Right lobe of liver (tissue), 6 donors: Measurements from ENCODE around the gene ADGRG3. TPM values are rescaled to one million over a fixed set of nuclear protein-coding genes. Genes with fewer than 3 reads are reported as not detected.
"Not testable (repeated sequence)": the region's sequence is repeated elsewhere in the genome, so short reads cannot be mapped to it uniquely, and the experiment has no call there.

Experiments used
- ATAC-seq, 4 donors: fragments of 200-7000 bp; cut with Tn5 transposase; one replicate each; pipeline ENCODE4 v1.9.1; 2020; ENCODE audit warnings: mild to moderate bottlenecking in 4 of 4, moderate library complexity in 4 of 4
- DNase-seq, 3 donors: peaks; one replicate each; pipeline ENCODE4 v3.0.0-alpha.2; 2020
- H3K27ac ChIP-seq, 3 donors: fragments of 200-600 bp; one replicate each; pipeline ENCODE4 v1.8.0; 2022
- H3K27me3 ChIP-seq, 2 donors: fragments of 200-600 bp; one replicate each; pipeline ENCODE4 v1.8.0; 2022
- H3K36me3 ChIP-seq, 4 donors: fragments of 200-600 bp; sonication (generic) in 1 of 4; one replicate each; pipeline versions ENCODE4 v1.5.1 to v1.8.0; 2017 to 2022; ENCODE audit warnings: control low read depth in 1 of 4
- H3K4me1 ChIP-seq, 4 donors: fragments of 200-600 bp; sonication (generic) in 1 of 4; one replicate each; pipeline versions ENCODE4 v1.5.1 to v1.8.0; 2017 to 2022; ENCODE audit warnings: control low read depth in 1 of 4
- H3K4me3 ChIP-seq, 3 donors: fragments of 200-600 bp; one replicate each; pipeline ENCODE4 v1.8.0; 2022
- H3K9me3 ChIP-seq, 4 donors: fragments of 200-600 bp; sonication (generic) in 1 of 4; one replicate each; pipeline versions ENCODE4 v1.5.1 to v1.8.0; 2017 to 2022; ENCODE audit warnings: control low read depth in 1 of 4
- POLR2A ChIP-seq: fragments of 450-650 bp; IDR thresholded peaks from one replicate; pipeline ENCODE4 v1.6.1; 2017; ENCODE audit warnings: antibody characterized with exemption, mild to moderate bottlenecking
- WGBS: methylation state at CpG from one replicate; pipeline ENCODE4 v1.1.6; 2018; ENCODE audit warnings: low coverage, low lambda C conversion rate; ENCODE audit not compliant: insufficient coverage; ENCODE audit errors: missing lambda C conversion rate; 5-methylcytosine and 5-hydroxymethylcytosine counted together
- intact Hi-C, 2 donors: fragments of 100-400 bp; cut with DNase I; formaldehyde crosslinking; loops; one replicate each; pipeline versions ENCODE4 v1.11.2 to v1.14.1; 2022
- total RNA-seq, 6 experiments: library from RNA; depleted of rRNA in 2 of 6; stranded (reverse); fragments of >200 nt in 2 of 6; fragmentation: NEBNext Ultra II Directional in 3 of 6; extraction: Animal tissue kit (Norgen Biotek cat#: 25700) in 3 of 6; gene quantifications; one replicate each; pipeline versions ENCODE4 v1.1.0 to v1.2.4, GENCODE V29; 2016 to 2023
- TF ChIP-seq, protein P1 (sequence below), 4 donors: fragments of 200-600 bp in 3 of 4; fragments of 450-650 bp in 1 of 4; IDR thresholded peaks; one replicate each; pipeline versions ENCODE4 v1.5.1 to v1.8.0; 2016 to 2022; ENCODE audit warnings: antibody characterized with exemption in 4 of 4, mild to moderate bottlenecking in 2 of 4
- donor health status: DM: no; HTN: yes; CAD: no.
- donor health status: DM: no; HTN: no; CAD: no.
- donor health status: DM: no; HTN: no; CAD: no.
- donor health status: DM: no; HTN: yes; CAD: no.
- donor health status: DM: no; HTN: yes; CAD: no.

Gene ADGRG3
- total RNA-seq, 6 experiments from 2014 or later, result 0.37 to 1.6 (median 0.83) TPM

DNA sequence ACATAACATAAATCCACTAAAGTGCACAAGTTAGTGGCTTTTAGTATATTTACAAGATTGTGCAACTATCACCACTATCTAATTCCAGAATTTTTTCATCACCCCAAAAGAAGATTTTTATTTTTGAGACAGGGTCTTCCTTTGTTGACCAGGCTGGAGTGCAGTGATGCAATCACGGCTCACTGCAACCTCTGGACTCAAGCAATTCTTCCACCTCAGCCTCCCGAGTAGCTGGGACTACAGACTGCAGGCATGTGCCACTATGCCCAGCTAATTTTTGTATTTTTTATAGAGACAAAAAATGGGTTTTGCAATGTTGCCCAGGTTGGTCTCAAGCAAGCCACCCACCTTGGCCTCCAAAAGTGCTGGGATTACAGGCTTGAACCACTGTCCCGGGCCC, 41.6 kb downstream of the ADGRG3 start:
- intact Hi-C loops, result loop anchor here in 1 of 2 donors (10.0 kb wide), 1 partner anchor 135 kb away; no protein-coding TSS in a partner anchor
- Histone ChIP-seq H3K9me3 (no peaks in the 10 kb centered on the region), H3K27me3 (no peaks in the 10 kb centered on the region), H3K27ac (no peak overlapping the region), H3K36me3 (no peaks in the 10 kb centered on the region), H3K4me3 (no peak overlapping the region), H3K4me1 (peaks cover 0 to 4% (median 2%) of the 10 kb centered on the region in 4 donors)
- TF ChIP-seq, protein P1, sequence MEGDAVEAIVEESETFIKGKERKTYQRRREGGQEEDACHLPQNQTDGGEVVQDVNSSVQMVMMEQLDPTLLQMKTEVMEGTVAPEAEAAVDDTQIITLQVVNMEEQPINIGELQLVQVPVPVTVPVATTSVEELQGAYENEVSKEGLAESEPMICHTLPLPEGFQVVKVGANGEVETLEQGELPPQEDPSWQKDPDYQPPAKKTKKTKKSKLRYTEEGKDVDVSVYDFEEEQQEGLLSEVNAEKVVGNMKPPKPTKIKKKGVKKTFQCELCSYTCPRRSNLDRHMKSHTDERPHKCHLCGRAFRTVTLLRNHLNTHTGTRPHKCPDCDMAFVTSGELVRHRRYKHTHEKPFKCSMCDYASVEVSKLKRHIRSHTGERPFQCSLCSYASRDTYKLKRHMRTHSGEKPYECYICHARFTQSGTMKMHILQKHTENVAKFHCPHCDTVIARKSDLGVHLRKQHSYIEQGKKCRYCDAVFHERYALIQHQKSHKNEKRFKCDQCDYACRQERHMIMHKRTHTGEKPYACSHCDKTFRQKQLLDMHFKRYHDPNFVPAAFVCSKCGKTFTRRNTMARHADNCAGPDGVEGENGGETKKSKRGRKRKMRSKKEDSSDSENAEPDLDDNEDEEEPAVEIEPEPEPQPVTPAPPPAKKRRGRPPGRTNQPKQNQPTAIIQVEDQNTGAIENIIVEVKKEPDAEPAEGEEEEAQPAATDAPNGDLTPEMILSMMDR (IDR thresholded peaks at IDR 0.05), result no peak
- TF ChIP-seq POLR2A, result no peak
- DNase-seq, result no peak
- peak; percentile 81 to 88 (median 86) for ATAC-seq
- WGBS, result 41% methylated on average over 3 of the region's 3 CpGs

DNA sequence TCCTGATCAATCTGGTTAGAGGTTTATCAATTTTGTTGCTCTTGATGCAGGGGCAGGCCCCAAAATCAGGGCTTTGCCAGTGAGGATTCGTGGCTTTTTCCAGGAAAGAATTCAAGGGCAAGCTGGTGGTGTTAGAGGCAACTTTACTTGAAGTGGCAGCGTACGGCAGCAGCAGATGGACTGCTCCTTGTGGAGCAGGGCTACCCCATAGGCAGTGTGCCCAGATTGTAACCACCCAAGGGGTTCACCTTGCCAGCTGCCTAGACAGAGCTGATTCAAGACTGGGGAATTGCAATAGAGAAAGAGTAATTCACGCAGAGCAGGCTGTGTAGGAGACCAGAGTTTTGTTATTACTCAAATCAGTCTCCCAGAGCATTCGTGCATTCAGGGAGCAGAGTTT, 43.2 kb downstream of the ADGRG3 start:
- intact Hi-C loops, result loop anchor here in 1 of 2 donors (10.0 kb wide), 1 partner anchor 137 kb away; no protein-coding TSS in a partner anchor
- DNase-seq, result no peak
- Histone ChIP-seq H3K9me3 (no peaks in the 10 kb centered on the region), H3K27me3 (no peaks in the 10 kb centered on the region), H3K4me1 (no peaks in the 10 kb centered on the region), H3K27ac (no peak overlapping the region), H3K4me3 (no peak overlapping the region), H3K36me3 (no peaks in the 10 kb centered on the region)
- TF ChIP-seq, protein P1 (IDR thresholded peaks at IDR 0.05), result no peak
- no peak for TF ChIP-seq POLR2A
- ATAC-seq, result no peak
- 80% methylated on average over 3 of the region's 5 CpGs for WGBS

DNA sequence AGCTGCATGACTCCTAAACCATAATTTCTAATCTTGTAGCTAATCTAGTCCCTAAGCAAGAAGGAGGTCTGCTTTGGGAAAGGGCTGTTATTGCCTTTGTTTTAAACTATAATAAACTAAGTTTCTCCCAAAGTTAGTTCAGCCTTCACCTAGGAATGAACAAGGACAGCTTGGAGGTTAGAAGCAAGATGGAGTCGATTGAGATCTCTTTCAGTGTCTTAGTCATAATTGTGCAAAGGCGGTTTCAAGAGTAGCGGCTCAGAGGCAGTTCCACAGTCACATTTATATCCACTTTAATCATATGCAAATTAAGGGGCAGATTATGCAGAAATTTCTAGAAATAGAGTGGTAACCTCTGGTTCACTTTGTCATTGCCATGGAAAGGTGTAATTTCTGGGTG, 43.9 kb downstream of the ADGRG3 start:
- H3K4me1 ChIP-seq, result no peaks in the 10 kb centered on the region
- no peaks in the 10 kb centered on the region for H3K9me3 ChIP-seq
- TF ChIP-seq POLR2A, result no peak
- TF ChIP-seq, protein P1 (IDR thresholded peaks at IDR 0.05), result no peak
- H3K27me3 ChIP-seq, result no peaks in the 10 kb centered on the region
- DNase-seq (no peak), ATAC-seq (no peak)
- 94% methylated on average over 3 of the region's 3 CpGs for WGBS
- intact Hi-C loops, result loop anchor here in 1 of 2 donors (10.0 kb wide), 1 partner anchor 137 kb away; no protein-coding TSS in a partner anchor
- H3K27ac ChIP-seq, result no peak overlapping the region
- H3K4me3 ChIP-seq, result no peak overlapping the region
- H3K36me3 ChIP-seq, result no peaks in the 10 kb centered on the region

DNA sequence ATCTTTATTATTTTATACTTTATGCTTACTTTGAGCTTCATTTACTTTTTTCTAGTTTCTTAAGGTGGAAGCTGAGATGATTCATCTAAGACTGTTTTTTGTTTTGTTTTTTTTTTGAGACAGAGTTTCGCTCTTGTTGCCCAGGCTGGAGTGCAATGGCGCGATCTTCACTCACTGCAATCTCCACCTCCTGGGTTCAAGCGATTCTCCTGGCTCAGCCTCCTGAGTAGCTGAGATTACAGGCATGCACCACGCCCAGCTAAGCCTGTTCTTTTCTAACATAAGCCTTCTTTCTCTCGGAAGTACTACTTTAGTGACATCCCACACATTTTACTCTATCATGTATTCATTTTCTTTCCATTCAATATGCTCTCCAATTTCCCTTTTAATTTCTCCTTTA, 44.5 kb downstream of the ADGRG3 start:
- H3K27me3 ChIP-seq, H3K9me3 ChIP-seq, H3K4me1 ChIP-seq, DNase-seq, H3K27ac ChIP-seq, H3K36me3 ChIP-seq, H3K4me3 ChIP-seq, ATAC-seq: not testable (repeated sequence)
- 86% methylated on average over 5 of the region's 6 CpGs for WGBS
- intact Hi-C loops, result loop anchor here in 1 of 2 donors (10.0 kb wide), 1 partner anchor 138 kb away; no protein-coding TSS in a partner anchor

DNA sequence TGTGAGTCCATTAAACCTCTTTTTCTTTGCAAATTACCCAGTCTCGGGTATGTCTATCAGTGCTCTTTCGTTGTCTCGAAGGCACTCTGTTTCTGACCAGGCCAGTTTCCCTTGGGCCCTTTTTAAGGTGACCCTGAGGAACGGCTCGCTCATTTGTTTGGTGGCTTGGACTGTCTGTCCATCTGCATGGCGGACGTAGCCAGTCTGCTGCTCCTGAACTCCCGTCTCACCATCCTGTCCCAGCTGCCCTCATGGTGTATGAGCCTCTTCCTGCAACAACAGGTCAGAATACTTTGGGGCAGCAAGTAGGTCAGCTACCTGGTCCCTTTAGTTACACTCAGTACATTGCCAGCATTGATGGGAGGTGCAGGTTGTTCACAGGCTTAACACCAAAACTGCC, 45.5 kb downstream of the ADGRG3 start:
- ATAC-seq, result no peak
- H3K9me3 ChIP-seq, result no peaks in the 10 kb centered on the region
- TF ChIP-seq POLR2A, result no peak
- TF ChIP-seq, protein P1 (IDR thresholded peaks at IDR 0.05), result no peak
- no peak overlapping the region for H3K27ac ChIP-seq
- intact Hi-C loops, result loop anchor here in 1 of 2 donors (10.0 kb wide), 1 partner anchor 139 kb away; no protein-coding TSS in a partner anchor
- no peak for DNase-seq
- WGBS, result 92% methylated on average over 7 of the region's 8 CpGs
- no peak overlapping the region for H3K4me3 ChIP-seq
- H3K4me1 ChIP-seq, result no peaks in the 10 kb centered on the region
- no peaks in the 10 kb centered on the region for H3K27me3 ChIP-seq
- no peaks in the 10 kb centered on the region for H3K36me3 ChIP-seq
